COLO668 (cell line): ENCODE results near the gene TMEM254.
"Not testable (repeated sequence)": the region's sequence is repeated elsewhere in the genome, so short reads cannot be mapped to it uniquely, and the experiment has no call there.

ENCODE experiments used
- DNase-seq: peaks from one replicate; lab custom pipeline; 2025; ENCODE audit not compliant: unreplicated experiment; lab: John Stamatoyannopoulos, UW

The TMEM254 gene

DNA sequence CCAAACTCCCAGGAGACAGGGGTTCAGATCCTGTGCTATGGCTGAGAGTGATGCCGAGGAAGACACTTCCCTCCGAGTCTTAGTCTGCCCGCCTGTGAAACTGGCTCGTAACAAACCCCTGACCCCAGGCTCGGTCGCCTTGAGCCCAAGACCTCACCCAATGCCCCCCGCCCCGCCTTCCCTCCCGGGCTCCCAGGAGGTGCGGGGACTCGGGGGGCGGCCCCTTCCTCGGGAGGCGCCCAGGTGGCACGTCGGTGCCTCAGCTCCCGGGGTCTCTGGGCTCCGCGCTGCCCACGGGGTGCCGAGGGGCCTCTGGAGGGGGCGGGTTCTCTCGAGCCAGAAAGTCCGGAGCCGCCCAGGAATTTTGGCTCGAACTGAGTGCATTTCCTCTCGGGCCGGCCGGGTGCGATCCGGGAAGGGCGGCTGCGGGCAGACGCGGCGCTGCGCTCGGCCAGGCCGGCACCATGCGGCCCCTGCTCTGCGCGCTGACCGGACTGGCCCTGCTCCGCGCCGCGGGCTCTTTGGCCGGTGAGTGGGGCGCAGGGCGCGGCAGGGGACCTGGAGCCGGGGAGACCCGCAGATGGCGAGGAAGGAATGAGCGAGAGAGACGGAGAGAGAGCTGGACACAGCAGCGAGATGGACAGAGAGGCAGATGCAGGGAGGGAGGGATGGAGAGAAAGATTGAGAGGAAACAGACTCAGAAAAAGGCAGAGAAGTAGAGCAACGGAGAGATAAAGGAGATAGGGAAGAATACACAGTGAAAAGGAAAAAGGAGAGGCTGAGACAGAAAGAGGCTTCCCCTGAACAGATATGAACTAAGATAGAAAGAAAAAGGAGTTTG, 54.1 kb downstream of the TMEM254 start, which contains the start of gene PLAC9:
TSS of gene PLAC9 (plus strand) at position 432 of the 841 bp plus-strand sequence. CDS start at position 465, 33 bp downstream.
- no peak for DNase-seq

DNA sequence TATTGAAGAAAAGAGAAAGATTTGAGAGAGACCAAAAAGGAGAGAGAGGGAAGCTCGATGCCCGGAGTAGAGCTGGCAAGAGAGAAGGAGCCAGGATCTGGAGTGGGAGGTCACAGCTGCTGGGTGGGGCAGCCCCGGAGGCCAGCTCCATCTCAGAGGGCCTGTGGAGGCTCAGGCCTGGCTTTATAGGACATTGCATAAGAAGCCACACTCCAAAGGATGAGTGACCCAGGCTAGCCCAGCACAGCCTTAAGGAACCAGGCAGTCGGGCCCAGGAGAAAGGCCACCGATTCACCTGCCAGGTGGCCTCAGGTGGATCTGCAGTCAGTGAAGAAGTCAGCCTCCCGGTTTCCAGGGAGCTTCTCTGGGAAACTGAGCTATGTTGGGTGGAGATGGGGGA, 54.7 kb downstream of the TMEM254 start:
- DNase-seq, result no peak

DNA sequence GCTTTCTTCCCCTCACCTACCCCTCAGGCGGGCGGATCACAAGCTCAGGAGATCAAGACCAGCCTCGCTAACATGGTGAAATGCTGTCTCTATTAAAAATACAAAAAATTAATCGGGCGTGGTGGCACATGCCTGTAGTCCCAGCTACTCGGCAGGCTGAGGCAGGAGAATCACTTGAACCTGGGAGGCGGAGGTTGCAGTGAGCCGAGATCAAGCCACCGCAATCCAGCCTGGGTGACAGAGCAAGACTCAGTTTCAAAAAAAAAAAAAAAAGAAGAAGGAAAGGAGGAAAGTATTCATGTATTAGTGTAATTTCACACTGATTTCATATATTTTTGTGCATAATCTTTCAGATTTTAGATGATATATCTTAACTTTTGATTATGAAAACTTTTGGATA, 55.2 kb downstream of the TMEM254 start:
- DNase-seq, result not testable (repeated sequence)

DNA sequence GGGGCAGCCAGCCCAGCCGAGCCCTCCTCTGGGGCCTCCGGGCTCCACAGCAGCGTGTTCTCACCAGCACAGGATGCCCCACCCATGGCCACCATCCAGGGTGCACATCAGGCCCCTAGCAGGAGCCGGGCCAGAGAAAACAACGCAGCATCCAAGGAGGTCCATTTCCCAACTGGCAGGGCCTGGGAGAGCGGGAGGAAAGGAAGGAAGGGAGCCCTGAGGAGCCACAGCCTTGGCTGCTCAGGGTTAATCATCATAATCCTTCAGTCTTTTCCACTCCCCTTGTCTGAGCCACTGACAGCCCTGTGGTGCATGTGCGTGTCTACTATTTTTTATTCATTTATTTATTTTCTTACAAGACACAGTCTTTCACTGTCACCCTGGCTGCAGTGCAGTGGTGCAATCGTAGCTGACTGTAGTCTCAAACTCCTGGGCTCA, 57.7 kb downstream of the TMEM254 start:
- DNase-seq, result no peak

DNA sequence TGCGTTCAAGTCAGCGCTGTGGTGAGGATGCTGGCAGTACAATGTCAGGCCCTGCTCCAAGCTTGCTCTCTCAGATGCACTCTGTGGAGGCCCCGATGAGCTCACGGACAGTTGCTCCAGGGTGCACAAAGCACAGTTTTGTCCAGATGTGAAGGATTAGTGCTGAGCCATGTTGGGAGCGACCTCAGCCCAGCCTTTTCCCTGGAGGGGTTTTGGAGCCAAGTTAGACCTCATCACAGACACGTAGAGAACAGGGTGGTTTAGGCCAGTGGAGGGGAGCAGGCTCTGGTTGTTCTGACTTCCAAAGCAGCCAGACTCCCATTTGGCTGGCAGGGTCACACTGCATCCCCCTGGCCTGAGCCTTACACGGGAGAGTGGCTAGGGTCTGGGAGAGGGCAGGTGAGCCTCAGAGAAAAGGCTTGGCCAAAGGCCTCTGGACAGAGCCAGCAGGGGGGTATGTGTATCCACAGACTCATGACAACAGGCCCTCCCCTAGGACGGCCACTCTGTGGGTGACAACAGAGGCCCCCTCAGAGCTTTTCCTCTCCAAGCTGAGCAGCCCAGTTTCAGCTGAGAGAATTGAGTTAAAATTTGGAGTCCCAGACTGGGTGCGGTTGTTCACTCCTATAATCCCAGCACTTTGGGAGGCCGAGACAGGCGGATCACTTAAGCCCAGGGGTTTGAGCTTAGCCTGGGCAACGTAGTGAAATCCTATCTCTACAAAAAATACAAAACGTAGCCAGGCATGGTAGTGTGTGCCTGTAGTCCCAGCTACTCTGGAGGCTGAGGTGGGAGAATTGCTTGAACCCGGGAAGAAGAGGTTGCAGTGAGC, 58.8 kb downstream of the TMEM254 start:
- DNase-seq, result no peak

DNA sequence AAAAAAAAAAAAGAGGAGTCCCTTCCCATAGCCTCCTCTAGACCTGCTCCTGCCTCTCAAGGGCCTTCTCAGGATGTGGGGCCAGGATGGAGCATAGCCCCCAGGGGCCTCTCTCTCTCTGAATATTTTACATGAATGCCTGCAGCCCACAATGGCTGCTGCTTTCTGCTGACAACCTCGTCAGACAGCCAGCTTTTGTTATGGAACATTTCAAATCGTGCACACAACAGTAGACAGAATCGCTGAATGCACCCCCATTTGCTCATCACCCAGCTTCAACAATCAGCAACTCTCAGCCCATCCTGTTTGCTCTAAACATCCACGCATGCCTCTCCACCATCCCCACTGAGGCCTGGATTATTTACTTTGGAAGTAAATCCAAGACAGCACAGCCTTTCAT, 59.5 kb downstream of the TMEM254 start:
- DNase-seq, result no peak

DNA sequence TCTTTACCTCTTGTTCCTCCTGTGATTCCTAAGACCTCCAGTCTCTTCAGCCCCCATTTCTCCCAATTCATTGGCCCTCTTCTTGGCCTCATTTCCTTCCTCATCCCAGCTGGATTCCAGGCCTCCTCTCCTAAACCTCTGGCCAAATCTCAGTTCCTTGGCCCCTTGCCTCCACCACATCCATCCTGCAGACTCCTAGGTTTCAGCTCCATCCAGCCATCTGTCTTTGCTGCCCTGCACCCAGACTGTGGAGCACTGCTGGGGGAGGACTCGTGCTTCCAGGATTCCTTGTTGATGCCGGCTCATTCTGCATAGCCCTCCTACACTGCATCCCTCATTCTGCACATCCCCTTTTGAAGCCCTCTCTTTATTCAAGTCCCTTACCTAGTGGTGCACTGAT, 60.8 kb downstream of the TMEM254 start:
- no peak for DNase-seq

DNA sequence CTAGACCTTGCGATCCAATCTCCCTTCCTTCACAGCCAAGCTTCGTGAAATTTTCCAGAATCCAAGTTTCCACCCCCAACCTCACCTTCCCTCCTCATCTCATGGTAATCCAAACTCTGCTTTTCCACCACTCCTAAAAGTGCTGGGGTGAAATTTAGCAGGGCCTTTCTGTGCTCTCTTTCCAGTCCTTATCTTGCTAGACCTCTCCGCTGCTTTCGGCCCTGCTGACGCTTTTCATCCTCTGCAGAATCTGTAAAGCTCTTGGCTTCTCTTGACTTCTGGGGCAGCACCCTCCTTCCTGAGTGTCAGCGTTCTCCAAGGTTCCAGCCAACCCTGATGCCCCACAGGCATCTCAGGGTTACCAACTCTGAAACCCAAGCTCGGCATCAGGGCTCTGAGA, 61.8 kb downstream of the TMEM254 start:
- no peak for DNase-seq

DNA sequence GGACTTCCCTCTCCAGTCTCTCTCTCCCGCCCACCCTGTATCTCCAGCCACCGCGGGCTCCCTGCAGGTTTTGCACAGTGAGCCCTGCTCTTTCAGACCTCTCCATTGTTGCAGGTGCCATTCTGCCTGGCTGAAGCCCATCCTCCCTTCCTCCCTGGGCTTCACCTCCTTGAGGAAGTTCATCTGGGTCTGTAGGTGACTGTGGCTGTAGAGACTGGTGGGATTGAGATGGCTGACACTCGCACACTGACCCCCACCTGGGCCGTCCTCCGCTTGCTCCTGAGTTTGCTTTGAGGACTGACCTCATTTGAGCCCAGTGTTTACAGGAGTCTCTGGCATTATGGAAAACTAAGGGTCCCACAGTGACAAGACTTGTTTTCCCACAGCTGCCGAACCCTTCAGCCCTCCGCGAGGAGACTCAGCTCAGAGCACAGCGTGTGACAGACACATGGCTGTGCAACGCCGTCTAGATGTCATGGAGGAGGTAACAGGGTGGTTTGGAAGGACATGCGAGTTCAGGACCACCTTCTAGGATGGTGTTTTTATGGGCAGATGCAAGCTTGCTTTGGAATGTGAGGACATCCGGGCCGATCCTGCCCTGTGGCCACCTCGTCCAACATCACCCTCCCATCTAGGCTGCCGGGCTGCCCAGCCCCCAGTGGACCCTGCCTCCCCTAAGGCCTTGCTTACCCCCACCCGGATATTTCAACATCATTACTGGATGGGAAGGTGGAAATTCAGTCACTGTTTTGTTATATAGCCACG, 63.4 kb downstream of the TMEM254 start:
- DNase-seq, result no peak
